ENCODE measurements around the gene SERPINB7.

GRCh38 chr18:63758615-63759240 is 16.5 kb upstream of the SERPINB7 start:
- TF ChIP-seq POLR2A (IDR thresholded peaks at IDR 0.05; ENCODE audit: low read length) (no peak), GATA1 (IDR thresholded peaks at IDR 0.05; ENCODE audit: low read depth, low read length) (no peak)
